Astrocyte of the cerebellum (primary cell): ENCODE data around the gene USP49.
"Not testable (repeated sequence)": the region's sequence is repeated elsewhere in the genome, so short reads cannot be mapped to it uniquely, and the experiment has no call there.

Source experiments
- DNase-seq: peaks from one replicate; pipeline ENCODE4 v3.0.0-alpha.2; 2011; ENCODE audit warnings: low read depth
- H3K4me3 ChIP-seq: 2 replicates; pipeline ENCODE4 v1.5.1; 2011; ENCODE audit warnings: mild to moderate bottlenecking, low read depth, low read length, moderate library complexity
- in situ Hi-C: cut with HindIII; loops from 2 replicates; pipeline ENCODE4 v1.10.0; 2017; ENCODE audit warnings: low sequenced_read_pairs
- TF ChIP-seq, protein P1 (sequence below): IDR thresholded peaks from 2 replicates; pipeline ENCODE4 v1.5.1; 2012; ENCODE audit warnings: low read length, low read depth, moderate library complexity, mild to moderate bottlenecking; ENCODE audit errors: missing control alignments

Gene USP49

DNA sequence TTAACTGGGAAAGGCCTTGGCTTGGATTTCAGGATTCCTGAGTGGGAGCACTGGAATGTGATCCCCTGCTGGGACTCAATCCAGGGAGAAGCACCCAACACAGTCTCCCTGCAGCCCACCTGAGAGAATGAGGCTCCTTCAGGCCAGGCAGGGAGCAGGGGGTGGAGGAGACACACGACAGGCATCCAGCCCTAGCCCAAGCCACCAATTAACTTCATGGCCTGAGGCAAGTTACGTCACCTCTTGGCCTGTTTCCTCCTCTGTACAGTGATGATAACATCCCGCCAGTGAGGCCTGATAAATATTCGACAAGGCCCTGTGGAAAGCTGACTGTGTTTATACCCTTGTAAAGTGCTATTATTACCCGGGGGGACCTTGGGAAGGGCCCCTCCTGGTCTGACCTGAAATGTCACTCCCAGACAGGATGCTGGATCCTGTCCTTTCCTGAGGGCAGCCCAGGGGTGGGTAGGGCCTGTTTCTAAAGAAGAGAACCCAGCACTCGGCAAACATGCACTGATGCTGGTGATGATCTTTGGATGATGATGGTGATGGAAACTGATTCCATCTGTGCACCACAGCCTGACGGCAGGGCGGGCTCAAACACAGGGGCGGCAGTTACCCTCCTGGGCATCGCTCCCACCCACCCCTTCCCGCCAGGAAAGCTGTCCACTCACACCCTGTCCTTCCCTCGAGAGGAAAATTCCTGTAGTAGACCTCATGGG is 127.9 kb downstream of the USP49 start:
- in situ Hi-C loops: no loop called here
- DNase-seq: no peak
- TF ChIP-seq, protein P1, sequence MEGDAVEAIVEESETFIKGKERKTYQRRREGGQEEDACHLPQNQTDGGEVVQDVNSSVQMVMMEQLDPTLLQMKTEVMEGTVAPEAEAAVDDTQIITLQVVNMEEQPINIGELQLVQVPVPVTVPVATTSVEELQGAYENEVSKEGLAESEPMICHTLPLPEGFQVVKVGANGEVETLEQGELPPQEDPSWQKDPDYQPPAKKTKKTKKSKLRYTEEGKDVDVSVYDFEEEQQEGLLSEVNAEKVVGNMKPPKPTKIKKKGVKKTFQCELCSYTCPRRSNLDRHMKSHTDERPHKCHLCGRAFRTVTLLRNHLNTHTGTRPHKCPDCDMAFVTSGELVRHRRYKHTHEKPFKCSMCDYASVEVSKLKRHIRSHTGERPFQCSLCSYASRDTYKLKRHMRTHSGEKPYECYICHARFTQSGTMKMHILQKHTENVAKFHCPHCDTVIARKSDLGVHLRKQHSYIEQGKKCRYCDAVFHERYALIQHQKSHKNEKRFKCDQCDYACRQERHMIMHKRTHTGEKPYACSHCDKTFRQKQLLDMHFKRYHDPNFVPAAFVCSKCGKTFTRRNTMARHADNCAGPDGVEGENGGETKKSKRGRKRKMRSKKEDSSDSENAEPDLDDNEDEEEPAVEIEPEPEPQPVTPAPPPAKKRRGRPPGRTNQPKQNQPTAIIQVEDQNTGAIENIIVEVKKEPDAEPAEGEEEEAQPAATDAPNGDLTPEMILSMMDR: no peak
- no peak overlapping the region for H3K4me3 ChIP-seq

DNA sequence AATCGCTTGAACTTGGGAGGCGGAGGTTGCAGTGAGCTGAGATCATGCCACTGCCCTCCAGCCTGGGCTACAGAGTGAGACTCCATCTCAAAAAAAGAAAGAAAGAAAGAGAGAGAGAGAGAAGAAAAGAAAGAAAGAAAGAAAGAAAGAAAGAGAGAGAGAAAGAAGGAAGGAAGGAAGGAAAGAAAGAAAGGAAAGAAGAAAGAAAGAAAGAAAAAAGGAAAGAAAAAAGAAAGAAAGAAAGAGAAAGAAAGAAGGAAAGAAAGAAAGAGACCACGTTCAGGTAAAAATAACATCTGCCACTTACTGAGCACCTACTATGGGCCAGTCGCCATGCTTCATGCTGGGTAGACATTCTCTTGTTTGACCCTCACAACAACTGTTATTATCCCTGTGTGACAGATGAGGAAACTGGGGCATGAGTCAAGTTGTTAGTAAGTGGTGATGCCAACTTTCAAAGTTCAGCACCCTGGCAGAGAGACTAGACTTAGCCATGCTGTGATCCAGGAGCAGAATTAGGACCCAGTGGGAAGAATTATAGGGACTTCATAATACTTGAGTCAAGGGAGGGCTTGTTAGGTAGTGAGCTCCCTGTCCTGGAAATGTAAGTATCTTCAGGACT is 129.0 kb downstream of the USP49 start:
- in situ Hi-C loops, H3K4me3 ChIP-seq, DNase-seq: not testable (repeated sequence)

DNA sequence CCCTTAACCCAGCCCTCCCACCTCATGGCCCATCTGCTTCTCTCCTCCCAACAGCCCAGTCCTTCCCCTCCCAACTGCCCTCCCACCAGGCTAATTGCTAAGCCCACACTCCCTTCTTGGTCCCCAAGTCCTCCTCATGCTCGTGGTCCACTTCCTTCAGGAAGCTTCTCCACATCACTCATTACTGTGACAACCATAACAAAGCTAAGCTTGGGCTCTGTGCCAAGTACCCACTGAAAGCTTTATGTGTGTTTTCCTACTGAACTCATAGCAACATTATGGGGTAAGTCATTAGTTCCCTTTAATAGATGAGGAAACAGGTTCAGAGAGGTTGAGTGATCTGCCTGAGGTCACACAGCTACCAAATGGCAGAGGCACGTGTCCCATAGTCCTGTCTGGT is 131.7 kb downstream of the USP49 start:
- TF ChIP-seq, protein P1: no peak
- in situ Hi-C loops: no loop called here
- H3K4me3 ChIP-seq: no peak overlapping the region
- DNase-seq: no peak

DNA sequence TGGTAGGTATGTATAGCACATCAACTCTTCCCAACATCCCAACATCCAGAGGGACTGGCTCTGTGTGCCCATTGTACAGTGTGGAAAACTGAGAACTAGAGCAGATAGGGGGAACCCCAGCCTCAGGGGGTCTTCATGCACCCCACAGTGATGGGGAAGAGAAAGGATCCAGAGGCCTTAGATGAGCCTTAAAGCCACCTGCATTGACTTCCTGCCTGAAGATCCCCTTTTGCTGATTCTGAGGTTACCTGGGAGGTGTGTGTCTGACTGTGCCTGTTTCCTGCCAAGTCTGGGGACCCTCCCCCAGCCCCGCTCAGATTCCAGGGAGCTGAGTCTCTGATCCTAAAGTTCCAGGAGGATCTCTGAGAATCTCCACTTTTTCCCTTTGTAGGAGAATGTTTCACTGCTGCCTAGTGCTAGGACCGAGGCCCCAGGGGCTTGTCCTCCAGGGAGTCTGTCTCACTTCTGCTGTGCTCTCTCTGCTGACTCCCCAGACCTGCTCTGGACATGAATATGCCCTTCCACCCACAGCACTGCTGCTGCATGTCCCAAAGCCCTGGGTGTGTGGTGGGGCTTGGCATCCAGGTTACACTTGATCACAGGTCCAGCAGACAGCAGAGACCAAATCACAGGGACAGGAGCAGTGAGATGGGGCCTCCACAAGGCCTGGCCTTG is 135.1 kb downstream of the USP49 start:
- TF ChIP-seq, protein P1: no peak
- no peak for DNase-seq
- in situ Hi-C loops: no loop called here
- no peak overlapping the region for H3K4me3 ChIP-seq

DNA sequence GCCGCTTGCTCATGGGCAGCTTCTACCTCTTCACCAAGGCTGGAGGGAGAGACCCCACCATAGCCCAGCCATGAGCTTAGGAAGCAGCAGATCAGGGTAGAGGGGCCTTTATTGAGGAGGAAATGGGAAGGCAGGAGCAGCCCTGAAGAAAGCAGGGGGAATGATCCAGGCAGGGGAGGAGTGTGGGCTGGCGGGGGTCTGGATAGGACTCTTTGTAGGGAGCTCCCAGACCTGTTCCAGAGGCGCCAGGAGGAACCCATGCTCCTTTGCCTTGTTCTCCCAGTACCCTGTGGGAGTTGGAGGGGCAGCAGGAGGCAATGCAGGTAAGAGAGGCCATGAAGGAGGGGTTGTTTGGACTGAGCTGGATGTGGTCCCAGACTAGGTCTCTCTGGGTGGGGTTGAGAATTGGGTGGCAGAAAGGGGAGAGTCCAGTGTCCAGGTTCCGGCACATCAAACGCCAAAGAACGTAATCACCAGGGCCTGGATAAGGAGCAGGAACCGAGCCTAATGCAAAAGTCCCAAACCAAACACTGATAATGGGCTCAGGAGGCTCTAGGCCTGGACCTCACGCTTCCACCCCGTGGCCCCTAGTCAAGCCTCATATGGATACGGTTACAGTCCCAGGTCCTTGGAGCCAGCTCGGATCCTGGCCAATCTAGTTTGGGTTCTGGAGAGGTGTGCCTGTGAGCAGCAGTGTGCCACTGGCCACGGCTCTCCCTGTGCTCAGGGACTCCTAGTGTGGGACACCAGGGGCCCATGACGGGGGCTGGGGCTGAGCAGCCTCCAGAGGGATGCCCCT is 135.9 kb downstream of the USP49 start:
- in situ Hi-C loops: no loop called here
- DNase-seq: no peak
- no peak overlapping the region for H3K4me3 ChIP-seq
- TF ChIP-seq, protein P1: no peak

DNA sequence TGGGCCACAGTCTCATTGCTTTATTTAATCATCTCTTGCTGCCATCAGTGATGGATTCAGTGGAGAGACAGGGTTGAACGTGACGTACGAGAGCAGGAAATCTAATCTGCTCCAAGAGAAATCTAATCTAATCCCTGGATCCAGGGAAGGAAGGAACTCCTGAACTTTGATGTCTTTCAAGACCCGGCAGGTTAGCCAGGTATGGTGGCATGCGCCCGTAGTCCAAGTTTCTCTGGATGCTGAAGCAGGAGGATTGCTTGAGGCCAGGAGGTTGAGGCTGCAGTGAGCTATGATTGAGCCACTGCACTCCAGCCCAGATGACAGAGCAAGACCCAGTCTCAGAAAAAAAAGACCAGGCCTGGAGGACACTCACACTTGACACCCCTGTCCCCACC is 136.5 kb downstream of the USP49 start:
- in situ Hi-C loops: no loop called here
- TF ChIP-seq, protein P1: no peak

More for the DNA sequence above, 136.5 kb downstream of the USP49 start:
- DNase-seq: no peak
- H3K4me3 ChIP-seq: no peak overlapping the region
